DND-41 (cell line): ENCODE data around the gene KRTAP4-5.
"Not testable (repeated sequence)": the region's sequence is repeated elsewhere in the genome, so short reads cannot be mapped to it uniquely, and the experiment has no call there.

Source experiments
- EZH2 ChIP-seq: IDR thresholded peaks from 3 replicates; pipeline ENCODE4 v1.6.1; 2012; ENCODE audit warnings: borderline replicate concordance, low read depth, mild to moderate bottlenecking, moderate library complexity, low read length, inconsistent platforms; ENCODE audit not compliant: severe bottlenecking
- TF ChIP-seq, protein P1 (sequence below): IDR thresholded peaks from 2 replicates; pipeline ENCODE4 v1.5.1; 2012; ENCODE audit warnings: borderline replicate concordance, low read length, moderate library complexity, mild to moderate bottlenecking; ENCODE audit not compliant: poor library complexity, severe bottlenecking; ENCODE audit errors: extremely low read depth

DNA sequence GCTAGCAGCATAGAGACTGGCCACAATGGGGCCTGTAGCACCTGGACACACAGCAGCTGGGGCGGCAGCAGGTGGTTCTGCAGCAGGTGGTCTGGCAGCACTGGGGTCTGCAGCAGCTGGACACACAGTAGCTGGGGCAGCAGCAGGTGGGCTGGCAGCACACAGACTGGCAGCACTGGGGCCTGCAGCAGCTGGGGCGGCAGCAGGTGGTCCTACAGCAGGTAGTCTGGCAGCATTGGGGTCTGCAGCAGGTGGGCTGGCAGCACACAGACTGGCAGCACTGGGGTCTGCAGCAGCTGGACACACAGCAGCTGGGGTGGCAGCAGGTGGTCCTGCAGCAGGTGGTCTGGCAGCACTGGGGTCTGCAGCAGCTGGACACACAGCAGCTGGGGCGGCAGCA is 10.6 kb upstream of the KRTAP4-5 start:
- TF ChIP-seq, protein P1, sequence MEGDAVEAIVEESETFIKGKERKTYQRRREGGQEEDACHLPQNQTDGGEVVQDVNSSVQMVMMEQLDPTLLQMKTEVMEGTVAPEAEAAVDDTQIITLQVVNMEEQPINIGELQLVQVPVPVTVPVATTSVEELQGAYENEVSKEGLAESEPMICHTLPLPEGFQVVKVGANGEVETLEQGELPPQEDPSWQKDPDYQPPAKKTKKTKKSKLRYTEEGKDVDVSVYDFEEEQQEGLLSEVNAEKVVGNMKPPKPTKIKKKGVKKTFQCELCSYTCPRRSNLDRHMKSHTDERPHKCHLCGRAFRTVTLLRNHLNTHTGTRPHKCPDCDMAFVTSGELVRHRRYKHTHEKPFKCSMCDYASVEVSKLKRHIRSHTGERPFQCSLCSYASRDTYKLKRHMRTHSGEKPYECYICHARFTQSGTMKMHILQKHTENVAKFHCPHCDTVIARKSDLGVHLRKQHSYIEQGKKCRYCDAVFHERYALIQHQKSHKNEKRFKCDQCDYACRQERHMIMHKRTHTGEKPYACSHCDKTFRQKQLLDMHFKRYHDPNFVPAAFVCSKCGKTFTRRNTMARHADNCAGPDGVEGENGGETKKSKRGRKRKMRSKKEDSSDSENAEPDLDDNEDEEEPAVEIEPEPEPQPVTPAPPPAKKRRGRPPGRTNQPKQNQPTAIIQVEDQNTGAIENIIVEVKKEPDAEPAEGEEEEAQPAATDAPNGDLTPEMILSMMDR: not testable (repeated sequence)
- TF ChIP-seq EZH2: not testable (repeated sequence)
